ENCODE measurements around the gene EIF3M. TPM values are rescaled to one million over a fixed set of nuclear protein-coding genes. Genes with fewer than 3 reads are reported as not detected.
"Not testable (repeated sequence)": the region's sequence is repeated elsewhere in the genome, so short reads cannot be mapped to it uniquely, and the experiment has no call there.

The EIF3M gene
- total RNA-seq, 1 donor from 2014 or later, result 182 TPM

DNA sequence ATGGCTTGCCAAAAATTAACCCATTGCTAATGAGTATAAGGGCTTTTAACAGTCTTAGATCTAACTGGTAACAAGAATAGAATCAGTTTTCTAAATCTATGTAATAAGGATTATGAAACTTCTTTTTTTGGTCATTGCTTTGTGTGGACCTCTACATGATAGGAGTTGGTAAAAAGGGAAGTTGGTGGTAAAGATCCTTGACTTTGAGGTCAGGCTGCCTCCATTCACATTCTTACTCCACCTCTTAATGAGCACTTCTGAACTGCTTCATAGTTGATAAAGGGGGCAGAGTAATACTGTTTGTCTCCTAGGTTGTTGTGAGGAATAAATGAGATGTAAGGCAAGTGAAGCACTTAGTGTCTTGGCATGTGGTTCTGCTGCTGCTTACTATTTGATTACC, 10.6 kb downstream of the EIF3M start:
- DNase-seq (ENCODE audit: low spot score), result no peak

DNA sequence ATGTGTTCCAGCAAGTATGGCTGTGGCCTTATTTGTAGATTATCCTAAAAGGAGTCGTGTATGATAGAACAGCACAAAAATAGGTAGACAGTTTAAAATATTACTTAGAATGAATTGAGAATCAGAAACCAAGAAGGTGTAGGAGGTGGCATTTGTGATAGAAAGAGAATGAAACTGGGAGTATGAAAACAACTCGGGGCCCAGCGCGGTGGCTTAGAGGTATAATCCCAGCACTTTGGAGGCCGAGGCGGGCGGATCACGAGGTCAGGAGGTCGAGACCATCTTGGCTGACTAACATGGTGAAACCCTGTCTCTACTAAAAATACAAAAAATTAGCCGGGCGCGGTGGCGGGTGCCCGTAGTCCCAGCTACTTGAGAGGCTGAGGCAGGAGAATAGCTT, 12.5 kb downstream of the EIF3M start:
- not testable (repeated sequence) for DNase-seq (ENCODE audit: low spot score)

DNA sequence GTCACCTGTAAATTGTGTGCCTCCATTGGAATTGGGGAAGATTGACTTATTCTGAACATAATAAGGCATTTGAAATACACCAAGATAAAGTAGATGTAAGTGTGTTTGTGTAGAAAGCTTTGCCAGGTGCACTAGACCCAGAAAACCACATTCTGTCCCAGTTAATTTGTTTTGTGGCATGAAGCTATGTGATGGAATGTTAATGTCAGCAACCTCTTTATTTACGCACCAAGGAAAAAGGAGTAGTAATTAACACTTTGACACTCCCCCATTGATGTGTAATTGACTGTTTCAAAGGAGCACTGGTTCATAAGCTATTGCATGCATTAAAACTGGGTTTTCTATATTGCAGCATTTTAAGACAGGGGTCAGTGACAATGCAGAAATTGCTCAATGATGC, 14.3 kb downstream of the EIF3M start:
- DNase-seq (ENCODE audit: low spot score), result no peak

- no peak for DNase-seq (ENCODE audit: low spot score)
Observed at GRCh38 chr11:32602657-32603415, 19.2 kb downstream of the EIF3M start.

- no peak for DNase-seq (ENCODE audit: low spot score)
Observed at GRCh38 chr11:32606220-32606619, 22.6 kb downstream of the EIF3M start.

DNA sequence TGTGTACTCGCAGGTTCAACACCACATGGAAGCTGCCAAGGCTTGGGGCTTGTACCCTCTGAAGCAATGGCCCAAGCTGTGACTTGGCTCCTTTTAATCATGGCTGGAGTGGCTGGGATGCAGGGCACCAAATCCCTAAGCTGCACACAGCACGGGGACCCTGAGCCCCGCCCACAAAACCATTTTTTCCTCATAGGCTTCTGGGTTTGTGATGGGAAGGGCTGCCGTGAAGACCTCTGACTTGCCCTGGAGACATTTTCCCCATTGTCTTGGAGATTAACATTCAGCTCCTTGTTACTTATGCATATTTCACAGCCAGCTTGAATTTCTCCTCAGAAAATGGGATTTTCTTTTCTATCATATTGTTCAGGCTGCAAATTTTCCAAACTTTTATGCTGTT, 25.2 kb downstream of the EIF3M start:
- DNase-seq (ENCODE audit: low spot score), result not testable (repeated sequence)

- DNase-seq (ENCODE audit: low spot score), result no peak
Observed at GRCh38 chr11:32610797-32611352, 27.2 kb downstream of the EIF3M start.

- DNase-seq (ENCODE audit: low spot score), result no peak
Observed at GRCh38 chr11:32613500-32614151, 30.0 kb downstream of the EIF3M start.

- DNase-seq (ENCODE audit: low spot score), result no peak
Observed at GRCh38 chr11:32615422-32615821, 31.8 kb downstream of the EIF3M start.

GRCh38 chr11:32616903-32617302, 33.3 kb downstream of the EIF3M start:
- no peak for DNase-seq (ENCODE audit: low spot score)

- DNase-seq (ENCODE audit: low spot score), result no peak
Observed at GRCh38 chr11:32630844-32631243, 47.2 kb downstream of the EIF3M start.

DNA sequence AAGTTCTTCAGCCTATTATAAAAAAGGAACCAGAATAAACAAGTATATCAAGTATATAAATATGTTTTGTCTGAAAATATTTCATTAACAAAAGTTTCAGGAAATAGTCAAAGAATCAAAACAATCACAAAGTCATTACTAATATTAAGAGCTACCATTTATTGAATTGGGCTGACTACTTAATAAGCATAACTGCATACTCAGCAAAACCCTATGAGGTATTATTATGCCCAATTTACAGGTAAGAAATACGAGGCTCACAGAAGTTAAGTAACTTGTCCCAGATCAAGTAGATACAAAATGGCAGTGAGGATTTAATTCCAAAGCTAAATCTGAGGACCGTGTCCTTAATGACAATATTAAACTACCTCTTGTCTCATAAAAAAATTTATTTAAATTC, 52.2 kb downstream of the EIF3M start:
- no peak for DNase-seq (ENCODE audit: low spot score)

GRCh38 chr11:32641361-32641760, 57.7 kb downstream of the EIF3M start:
- no peak for DNase-seq (ENCODE audit: low spot score)

DNA sequence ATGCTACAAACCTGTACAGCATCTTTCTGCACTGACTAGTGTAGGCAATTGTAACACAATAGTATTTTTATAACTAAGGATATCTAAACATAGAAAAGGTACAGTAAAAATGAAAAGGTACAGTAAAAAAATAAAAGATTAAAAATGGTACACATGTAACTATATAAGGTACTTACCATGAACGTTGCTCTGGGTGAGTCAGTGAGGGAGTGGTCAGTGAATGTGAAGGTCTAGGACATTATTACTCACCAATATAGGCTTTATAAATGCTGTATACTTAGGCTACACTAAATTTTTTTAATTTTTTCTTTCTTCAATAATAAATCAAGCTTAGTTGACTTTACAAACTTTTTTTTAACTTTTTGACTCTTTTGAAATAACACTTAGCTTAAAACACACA, 59.9 kb downstream of the EIF3M start:
- no peak for DNase-seq (ENCODE audit: low spot score)

Other genes with a start within 250 kb of the EIF3M start
- gene WT1, start 148.3 kb upstream of the EIF3M start, total RNA-seq, result 8.5 TPM
- not detected for gene CCDC73, start 210.8 kb downstream of the EIF3M start, total RNA-seq
- gene PRRG4, start 246.1 kb downstream of the EIF3M start, total RNA-seq, result 0.84 TPM

Data from mesenteric fat pad (tissue), 1 donor.